Stimulated activated CD8-positive, alpha-beta memory T cell treated with anti-CD3 and anti-CD28 coated beads, Interleukin-7, amount 100 ng/mL, for 48 hours (primary cell): Measurements from ENCODE around the gene BCAS3.
"Not testable (repeated sequence)": the region's sequence is repeated elsewhere in the genome, so short reads cannot be mapped to it uniquely, and the experiment has no call there.

Experiments used
- DNase-seq, 2 donors: peaks; one replicate each; pipeline ENCODE4 v3.0.0-alpha.2; 2020; ENCODE audit warnings: low read depth in 1 of 2; ENCODE audit errors: extremely low read depth in 1 of 2

BCAS3 gene

DNA sequence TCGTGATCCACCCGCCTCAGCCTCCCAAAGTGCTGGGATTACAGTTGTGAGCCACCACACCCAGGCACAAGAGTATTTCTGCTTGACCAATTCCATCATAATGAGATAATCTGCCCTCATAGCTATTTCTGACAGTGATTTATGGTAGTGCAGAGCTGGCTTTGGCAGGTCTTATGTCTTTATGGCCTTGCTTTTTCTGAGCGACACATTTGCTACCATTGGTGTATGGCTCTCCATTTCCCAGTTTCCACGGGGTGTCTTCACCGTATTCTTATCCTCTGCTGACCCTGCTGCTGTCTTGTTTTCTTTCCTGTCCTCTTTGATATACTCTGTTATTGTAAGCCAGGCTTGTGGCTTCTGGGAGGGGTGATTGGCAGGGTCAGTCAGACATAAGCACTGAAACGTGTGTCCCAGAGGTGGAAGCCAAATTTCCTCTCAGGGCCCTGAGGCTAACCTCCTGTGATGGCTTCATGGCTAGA lies 560.8 kb downstream of the BCAS3 start:
- no peak for DNase-seq

DNA sequence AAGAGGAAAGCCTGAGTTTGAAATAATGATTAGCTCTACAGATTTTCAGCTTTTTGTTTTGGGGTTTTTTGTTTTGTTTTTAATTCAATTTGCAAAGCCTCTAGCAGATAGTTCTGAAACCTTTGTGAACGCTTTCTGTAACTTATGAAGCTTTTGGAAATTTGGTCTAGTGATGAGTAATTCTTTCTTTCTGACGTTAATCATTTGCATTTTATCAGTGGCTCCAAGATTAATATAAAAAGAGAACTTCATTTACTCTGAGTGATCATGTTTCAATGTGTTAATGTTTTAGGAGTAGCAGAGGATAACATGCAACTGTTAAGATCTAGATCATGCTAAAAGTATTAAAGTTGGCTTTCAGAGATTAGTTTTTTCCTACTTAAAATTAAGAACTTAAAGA lies 561.7 kb downstream of the BCAS3 start:
- no peak for DNase-seq

DNA sequence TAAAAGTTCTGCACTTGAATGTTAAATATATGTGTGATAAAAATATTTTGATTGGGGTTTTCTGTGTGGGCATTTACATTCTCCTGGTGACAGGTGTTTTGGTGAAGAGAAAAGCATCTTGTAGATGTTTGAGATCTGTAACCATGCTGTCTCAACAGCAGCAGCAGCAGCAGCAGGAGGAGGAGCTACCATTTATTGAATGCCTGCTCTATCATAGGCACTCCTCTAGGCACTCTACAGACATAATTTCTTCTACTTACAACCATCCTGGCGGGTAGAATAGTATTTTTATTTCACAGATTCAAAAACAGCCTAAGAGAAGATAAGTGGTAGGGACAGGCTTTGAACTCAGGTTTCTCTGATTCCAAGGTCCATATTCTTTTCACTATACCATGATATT lies 562.3 kb downstream of the BCAS3 start:
- no peak for DNase-seq

DNA sequence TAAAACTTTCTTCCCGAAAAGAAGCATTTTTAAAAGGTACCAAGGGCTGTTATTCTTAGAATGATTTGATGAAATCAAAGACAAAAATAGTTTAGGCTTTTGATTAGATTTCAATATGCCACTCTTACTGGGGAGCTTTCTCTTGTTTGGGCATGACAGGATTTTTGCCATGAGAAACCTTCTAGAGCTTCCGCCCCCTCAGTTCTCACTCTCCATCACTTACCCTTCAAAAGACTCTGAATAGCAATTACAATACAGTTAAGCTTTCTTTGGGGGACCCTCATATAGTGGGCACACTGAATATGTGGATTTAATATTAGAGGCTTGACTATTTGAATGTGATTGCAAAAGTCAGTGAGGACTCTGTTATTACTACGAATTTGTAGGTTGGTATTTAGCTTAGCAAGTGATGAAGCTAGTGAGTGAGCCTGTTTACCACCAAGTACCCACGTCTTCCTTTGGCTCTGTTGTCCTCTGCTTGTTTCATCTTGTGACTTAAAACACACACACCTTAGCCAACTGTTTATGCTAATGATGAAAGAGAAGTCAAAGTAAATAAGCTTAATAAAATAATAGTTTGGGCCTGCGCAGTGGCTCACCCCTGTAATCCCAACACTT lies 563.3 kb downstream of the BCAS3 start:
- no peak for DNase-seq

DNA sequence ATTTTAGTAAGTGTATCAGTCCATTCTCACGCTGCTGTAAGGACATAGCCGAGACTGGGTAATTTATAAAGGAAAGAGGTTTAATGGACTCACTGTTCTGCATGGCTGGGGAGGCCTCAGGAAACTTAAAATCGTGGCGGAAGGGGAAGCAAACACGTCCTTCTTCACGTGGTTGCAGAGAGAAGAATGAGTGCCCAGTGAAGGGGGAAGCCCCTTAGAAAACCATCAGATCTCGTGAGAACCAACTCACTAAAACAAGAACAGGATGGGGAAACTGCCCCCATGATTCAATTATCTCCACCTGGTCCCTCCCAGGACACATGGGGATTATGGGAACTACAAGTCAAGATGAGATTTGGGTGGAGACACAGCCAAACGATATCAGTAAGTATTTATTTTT lies 567.3 kb downstream of the BCAS3 start:
- not testable (repeated sequence) for DNase-seq

DNA sequence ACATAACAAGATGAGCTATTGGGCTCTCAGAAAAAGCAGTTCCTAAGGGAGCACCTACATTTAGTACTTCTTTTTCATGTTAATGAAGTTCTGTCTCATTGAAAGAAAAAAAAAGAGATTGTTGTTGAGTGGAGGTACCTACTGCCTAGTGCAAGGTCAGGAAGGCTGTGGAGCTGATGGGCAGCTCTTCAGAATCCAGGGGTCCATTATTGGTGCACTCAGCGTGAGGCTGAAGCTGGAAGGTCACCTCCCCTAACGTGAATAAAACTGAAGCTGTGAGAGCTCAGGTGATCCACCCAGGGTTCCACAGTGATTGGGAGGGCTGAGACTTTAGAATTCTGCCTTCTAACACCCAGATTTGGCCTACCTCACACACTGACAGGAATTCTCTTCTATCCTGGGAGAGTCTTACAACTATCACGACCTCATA lies 568.1 kb downstream of the BCAS3 start:
- no peak for DNase-seq

DNA sequence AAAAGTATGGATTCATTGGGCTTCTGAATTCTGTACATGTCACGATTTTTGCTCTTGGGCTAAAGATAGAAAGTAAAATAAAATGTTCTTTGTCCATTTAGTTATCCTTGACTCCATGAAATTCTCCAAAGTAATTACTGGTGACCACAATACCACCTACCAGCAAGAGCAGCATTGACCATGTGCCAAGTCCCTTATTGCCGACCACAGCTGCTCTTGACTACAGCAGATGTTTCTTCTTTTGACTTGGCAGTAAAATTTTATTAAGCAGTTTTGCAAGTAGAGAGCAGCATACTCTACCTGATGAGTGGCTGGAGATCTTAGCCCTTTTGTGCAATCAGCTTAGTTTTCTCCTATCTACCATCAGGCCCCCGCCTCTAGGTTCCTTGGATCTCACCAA lies 569.8 kb downstream of the BCAS3 start:
- no peak for DNase-seq

DNA sequence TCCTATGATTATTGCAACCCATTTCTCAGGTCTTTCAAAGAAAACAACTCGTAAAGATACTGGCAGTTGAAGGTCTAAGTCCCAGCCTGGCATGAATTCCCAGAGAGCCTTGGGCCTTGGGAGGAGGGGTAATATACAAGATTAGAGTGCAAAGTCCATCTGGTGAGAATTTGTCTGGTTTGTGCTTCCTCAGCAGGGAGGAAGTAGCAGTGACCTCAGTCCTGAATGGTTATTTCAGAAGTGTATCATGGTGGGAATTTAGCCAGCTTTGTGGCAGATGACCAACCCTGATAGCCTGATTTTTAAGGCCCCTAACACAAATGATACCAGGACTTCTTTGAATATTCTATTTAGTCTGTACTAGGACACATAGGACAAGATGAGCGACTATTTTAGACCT lies 570.7 kb downstream of the BCAS3 start:
- DNase-seq = no peak

DNA sequence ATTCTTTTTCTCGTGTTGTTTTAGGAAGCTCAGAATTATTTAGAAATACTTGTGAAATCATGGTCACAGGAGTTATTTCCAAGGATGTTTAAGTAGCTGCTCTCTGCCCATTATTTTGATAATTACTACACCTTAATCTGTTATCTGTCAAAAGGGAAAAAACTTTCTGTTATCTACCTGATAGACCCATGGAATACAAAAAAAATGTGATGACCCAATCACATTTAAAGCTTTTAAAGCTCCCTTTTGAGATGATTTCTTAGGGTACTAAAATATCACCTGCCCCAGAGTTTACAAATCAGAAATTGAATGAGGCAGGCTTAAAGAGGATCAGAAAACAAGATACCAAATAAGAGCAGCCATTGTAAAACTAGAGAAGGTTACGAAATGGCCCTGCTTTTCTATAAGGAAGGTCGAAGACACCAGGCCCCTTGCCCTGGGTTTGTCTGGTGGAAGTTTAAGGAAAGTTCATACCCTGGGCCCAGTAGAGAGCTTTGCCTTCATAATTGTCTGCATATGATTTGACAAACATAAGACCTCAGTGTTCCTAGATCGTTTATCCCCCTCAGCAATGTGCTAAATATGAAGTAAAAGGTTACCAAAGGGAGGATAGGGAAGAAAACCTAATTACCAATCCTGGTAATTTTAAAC lies 572.1 kb downstream of the BCAS3 start:
- DNase-seq = no peak

DNA sequence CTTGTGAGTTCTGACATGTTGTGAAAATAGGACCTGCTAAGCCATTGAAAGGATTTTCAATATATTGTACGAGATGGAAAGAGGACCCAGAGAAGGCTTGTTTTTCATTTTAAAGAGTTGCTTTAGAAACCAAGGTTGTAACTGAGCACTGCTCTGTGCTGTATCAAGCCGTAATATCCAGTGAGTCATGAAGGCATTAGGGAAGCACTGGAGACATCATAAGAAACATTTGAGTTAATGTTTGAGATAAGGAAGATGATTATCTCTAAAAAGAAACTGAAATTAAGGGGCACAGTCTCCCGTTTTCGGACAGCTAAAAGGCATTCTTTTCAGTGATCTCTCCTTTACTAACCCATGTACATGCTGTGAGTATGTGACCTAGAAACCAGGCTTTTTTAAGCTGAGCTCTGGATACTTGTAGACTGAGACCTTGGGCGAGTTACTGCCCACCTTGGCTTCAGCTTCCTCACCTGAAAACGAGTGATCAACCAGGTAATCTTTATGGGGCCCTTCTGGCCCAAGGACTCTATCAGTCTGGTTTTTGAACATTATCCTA lies 572.8 kb downstream of the BCAS3 start:
- no peak for DNase-seq

DNA sequence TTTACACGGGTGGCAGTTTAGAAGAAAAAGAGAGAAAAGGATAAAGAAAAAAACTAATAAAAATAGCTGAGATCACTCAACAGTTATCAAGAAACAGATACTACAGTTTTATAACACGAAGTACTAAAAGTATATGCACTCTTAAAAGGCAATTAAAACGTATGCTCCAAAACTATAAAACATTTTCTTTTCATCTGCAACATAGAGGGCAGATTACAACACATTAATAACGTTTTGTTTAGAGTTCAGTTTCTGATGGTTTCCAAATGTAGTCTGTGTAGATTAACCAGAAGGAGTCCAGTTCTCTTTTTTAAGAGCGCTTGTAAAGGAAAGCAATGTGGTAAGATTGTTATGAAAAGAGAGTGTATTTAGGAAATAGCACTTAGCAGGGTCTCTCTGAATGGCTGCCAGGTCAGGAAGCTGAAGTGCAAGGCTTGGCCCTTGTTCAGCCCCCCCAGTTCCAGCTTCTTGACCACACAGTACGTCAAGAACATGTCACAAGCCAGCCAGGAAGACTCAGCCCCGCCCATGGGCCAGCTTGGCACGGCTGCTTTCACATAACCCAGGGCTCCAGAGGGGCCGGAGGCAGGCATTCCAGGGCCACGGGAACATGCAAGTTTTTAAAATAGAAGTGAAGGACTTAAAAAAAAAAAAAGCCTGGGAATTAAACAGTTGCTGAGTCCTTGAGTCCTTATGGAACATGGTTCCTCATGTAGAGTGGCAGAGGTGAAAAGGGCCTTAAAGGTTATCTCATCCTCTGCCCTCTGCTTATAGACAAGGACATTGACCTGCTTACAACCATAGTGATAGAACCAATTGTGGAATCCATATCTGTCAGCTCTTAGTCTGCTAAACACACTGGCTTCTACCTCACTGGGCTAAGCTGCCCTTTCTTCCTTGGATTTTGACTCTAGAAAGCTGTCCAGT lies 574.6 kb downstream of the BCAS3 start:
- peak in 1 of 2 donors; percentile 3 for DNase-seq

DNA sequence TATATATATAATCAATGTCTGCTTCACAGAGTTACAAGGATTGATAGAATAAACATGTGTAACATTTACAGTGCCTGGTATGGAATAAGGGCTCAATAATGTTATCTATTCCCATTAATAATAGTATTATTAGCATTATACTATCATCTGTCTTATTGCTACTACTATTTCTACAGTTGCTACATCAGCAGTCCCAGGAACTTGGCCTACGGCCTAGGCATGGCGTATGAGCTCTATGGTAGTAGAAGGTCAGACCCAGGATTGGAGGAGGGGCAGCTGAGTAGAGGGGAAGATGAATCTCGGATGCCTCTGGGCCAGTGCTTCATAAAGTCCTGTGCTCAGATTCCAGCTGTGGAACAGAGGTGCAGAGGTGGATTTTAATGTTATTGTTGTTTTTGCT lies 575.7 kb downstream of the BCAS3 start:
- DNase-seq = no peak

DNA sequence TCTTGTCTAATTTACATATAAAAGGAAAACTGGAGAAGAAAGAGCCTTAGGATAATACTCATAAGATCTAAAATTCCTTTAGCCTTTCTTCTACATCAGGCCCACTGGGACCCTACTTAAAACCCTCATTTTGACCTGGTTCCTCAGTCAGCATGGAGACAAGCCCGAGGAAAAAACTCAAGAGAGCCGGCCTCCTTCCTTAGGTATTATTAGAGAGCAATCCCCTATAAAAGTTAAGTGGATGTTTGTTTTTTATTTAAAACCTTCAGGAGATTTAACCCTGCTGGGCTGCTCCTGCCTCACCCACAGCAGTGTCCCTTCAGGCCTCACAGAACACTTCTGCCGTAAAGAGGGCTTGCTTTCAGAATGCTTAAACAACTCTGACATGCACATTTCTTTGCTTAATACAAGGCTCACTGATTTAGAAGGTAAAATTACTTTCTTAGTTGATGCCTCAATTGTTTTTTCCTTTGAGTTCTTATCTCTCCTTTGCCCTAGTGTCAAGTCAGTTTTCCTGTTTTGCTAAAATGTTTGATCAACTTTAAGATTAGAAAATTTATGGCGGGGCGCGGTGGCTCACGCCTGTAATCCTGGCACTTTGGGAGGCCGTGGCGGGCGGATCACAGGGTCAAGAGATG lies 576.4 kb downstream of the BCAS3 start:
- DNase-seq = no peak

DNA sequence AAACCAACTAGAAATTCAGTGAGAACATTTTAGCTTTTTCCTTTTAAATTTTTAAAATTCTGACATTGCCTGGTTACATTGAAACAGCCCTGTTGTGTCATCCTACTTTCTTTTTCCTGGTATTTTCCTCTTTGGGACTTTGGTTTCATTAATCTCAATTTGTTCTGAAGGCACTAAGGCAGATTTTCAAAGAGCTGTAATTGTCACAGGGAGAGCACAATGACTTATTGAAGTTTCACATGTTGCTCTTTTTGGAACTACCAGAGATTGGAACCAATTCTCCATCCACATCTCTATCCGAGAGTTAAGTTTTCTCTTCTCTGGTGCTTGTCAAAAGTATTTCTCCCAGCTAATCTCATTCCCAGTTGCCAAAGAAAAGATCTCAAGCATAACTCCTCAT lies 577.3 kb downstream of the BCAS3 start:
- no peak for DNase-seq

DNA sequence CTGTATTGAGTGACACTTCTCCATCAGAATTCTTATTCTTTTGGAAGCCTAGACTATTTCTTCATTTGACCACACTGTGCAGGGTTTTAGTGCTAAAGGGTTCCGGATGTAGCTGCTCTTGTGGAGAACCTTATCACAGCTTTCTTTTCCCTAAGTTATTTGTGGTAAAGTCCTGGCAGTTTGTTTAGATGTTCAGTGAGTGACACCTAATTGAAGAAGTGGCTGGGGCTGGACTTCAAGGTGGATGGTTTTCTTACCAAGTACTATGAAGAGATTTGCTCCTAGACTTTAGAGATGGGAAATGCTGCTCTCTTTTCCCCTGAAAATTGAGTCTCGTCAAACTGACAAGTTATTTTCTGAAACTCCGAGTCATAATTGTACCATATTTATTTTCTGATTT lies 578.0 kb downstream of the BCAS3 start:
- no peak for DNase-seq

DNA sequence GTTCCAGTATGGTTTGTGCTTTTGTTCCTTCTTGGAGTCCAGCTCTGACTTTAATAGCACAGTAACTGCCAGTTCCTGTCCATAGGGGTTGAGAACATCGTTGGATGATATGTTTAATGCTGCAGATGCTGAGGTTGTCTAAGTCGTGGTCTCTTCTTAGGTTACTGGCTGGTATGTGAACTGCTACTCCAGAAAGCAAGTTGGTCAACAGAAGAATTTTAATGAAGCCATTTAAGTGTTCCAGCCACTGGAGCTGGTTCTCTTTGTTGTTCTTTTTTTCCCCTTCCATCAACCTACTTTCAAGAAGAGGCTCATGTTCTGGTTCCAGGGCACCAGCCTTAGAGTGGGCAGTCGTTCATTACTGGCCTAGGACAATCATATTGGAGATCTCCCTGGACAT lies 581.7 kb downstream of the BCAS3 start:
- DNase-seq = no peak

DNA sequence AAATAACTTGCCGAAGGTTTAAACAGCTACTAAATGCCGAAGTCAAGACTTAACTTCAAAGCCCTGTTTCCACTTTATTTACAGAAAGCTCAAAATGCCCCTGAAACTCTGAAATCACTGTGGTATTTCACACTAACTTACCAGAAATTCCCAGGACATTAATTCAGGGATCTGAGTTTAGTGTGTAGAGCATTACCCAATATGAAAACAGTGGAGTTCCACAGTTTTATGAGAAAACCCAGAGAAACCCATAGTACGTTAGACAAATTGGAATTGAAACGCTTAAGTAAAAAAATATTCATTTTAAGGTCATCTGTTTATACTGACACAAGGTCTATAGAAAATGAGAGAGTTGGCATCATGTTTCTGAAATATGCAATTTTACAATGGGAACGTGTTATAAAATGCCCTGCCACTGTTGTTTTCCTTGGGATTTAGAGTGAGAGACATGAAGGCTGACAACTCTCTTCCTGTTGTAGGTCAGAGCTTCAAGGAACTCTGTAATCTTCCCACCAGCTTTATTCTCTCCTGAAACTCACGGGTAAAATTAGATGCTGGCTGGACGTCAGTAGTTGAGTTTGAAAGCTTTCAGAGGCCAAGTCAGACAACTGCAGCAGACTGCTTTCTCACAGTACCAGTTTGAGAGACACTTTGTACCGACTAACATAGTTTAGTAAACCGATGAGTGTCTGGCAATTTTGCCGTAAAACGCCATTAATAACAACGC lies 582.6 kb downstream of the BCAS3 start:
- no peak for DNase-seq

DNA sequence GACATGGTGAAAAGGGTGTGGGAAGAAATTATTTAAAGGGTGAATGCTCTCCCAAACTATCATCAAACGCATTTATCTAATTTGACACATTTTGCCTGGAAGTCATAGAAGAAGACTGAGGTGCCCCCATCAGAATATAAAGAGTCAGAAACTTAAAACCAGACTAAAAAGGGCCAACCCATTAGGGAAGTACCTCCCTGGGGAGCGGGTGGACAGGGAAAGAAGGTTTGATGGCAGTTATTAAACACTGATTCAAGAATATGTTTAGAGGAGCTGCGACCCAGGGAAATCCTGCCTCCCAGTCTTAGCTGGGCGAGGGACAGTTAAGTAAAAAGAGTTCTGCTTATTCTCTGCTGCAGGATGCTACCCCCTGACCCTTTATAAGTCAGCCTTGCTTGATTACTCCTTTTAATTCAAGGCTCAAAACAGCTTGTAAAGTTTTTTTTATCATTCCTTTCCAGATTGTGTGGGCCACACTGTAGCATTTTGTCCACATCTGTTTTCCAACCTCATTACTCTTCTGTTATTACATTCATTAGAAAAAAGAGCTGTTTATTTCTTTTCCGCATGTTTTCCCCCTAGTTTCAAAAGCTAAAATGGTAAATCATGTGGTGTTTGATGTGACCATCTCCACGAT lies 583.5 kb downstream of the BCAS3 start:
- DNase-seq = no peak

DNA sequence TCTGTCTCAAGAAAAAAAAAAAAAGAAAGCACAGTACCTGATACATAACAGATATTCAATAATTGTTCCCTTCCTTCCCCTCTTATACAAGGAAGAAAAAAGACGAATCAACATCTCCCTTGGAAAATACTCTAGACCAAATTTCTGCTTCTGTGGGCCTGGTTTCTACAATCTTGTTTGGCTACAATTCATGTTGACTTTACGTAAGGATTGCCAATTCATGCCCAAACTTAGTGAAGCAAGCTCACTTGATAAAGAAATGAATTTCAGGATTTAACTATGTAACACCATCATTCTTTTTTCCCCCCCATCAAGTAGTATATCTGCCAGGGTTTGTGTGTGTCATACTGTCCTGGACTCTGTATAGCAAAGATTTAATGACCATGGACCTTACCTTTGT lies 587.7 kb downstream of the BCAS3 start:
- no peak for DNase-seq

DNA sequence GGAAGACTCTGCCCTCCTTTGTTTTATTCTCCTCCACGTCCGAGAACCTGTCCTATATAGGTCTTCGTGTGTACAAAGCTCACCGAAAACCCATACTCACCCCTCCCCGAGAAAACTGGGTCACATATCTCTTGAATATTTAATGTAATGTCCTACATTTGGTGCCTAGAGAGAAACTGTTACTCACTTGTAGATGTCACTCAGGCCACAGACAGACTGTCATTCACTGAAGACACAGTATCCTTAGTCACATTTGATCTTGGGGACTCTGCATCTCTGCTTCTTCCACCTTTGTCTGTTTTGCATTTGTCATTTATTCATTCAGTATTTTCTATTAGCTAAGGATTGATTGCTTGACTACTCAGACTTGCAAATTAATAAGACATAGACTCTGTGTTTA lies 590.2 kb downstream of the BCAS3 start:
- DNase-seq = no peak
